Fibroblast of the aortic adventitia (primary cell): Measurements from ENCODE around the gene ANO4. TPM values are rescaled to one million over a fixed set of nuclear protein-coding genes. Genes with fewer than 3 reads are reported as not detected.
A peak's percentile ranks its signal among the peaks of the same experiment; 100 is the strongest.

Source experiments
- DNase-seq: peaks from one replicate; pipeline ENCODE4 v3.0.0-alpha.2; 2010; ENCODE audit warnings: low read depth
- H3K4me3 ChIP-seq: 2 replicates; pipeline ENCODE4 v1.5.1; 2011; ENCODE audit warnings: low read depth, mild to moderate bottlenecking, control low read depth, low read length, moderate library complexity
- CTCF ChIP-seq: IDR thresholded peaks from 2 replicates; pipeline ENCODE4 v1.5.1; 2011; ENCODE audit warnings: mild to moderate bottlenecking, low read length, control low read depth, inconsistent platforms; ENCODE audit not compliant: insufficient read depth
- total RNA-seq: library from RNA; depleted of rRNA; stranded (reverse); fragments of >200 nt; gene quantifications from 2 replicates; pipeline ENCODE4 v1.2.3, GENCODE V29; 2012; ENCODE audit warnings: low replicate concordance

Gene ANO4
- total RNA-seq, 1 donor: 0.18 TPM

DNA sequence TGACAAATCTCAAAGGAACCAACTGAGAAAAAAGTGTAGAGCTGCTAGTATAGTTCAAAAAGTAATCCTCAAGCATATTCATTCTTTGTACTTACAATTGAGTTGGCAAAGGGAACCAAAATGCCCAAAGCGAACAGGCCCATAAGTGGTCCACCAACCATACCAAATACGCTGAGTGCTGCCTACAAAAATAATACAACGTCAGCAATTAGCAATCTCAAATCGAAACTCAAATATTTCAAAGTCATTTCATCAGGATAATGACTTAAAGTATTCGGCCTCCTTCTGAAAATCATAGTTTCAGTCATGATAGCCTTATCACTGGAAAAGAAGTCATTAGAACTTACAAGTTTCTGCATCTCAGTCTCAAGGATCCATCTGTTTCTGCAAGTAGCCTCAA, 373.4 kb downstream of the ANO4 start:
- TF ChIP-seq CTCF: no peak
- H3K4me3 ChIP-seq: no peak overlapping the region
- no peak for DNase-seq

DNA sequence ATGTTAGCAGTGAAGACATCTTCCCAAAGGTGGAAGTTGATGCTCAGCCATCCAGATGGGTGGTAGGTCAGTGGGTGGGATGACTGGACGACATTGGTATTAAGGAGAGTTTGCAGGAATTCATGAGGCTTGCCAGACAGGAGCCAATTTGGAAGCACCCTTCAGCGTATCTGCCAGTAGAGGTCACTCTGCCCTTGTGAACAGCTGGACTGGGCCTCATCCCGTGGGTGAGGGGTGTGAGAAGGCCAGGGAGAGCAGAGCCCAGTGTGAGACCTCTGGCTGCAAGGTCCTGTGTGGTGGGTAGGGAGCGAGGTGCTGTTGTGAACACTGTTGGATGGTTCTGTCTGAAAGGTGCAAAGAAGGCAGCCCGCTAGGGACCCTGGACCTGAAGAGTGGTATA, 377.7 kb downstream of the ANO4 start:
- TF ChIP-seq CTCF: no peak
- peak; percentile 2 for DNase-seq
- no peak overlapping the region for H3K4me3 ChIP-seq

DNA sequence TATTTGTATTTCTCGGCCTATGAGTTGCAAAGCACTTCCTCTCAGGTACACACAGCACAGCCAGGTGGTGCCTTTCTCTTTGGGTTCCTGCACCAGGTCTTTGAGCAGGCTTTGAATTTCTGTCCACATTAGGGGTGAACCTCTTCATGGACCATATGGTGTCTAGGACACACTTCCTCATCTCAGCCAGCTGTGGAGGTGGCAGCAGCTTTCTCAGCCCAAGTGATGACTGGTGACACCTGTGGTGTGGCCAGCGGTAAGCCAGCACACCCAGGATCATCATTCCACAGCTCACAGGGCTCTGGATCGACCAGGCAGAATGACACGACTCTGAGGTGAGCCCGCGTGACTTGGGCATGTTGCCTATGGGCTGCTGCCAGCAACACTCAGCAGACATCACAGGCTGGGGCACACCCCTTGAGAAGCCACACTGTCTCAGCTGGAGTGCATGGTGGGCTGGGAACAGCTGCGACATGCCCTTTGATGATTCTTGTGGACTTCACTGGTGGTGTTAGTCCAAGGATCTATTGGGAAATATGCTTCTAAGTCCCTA, 378.7 kb downstream of the ANO4 start:
- H3K4me3 ChIP-seq: no peak overlapping the region
- DNase-seq: no peak
- no peak for TF ChIP-seq CTCF

DNA sequence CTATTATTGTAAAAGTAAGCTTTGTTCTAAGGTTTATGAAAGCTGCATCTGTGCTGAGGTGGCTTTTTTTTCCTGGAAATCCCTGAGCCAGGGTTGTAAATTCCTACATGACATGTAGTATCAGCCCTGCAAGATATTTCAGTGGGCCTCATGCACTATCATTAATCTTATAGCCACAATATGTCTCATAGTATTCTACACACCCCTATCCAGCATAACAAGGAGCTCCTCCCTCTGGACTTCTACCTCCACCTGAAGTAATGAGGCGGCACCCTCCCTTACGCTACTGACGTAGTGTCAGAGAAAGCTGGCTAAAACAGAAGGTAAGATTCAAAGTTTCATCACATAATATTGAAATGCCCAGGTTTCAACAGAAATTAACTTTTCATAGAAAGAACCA, 380.0 kb downstream of the ANO4 start:
- H3K4me3 ChIP-seq: no peak overlapping the region
- no peak for TF ChIP-seq CTCF
- no peak for DNase-seq

Other genes starting within 250 kb of the ANO4 start
- gene GAS2L3, start 221.1 kb upstream of the ANO4 start, total RNA-seq: 4.2 and 38.0 TPM in 2 replicates